GM12891 (cell line): Measurements from ENCODE around the gene TSPAN11.
A peak's percentile ranks its signal among the peaks of the same experiment; 100 is the strongest.

Source experiments
- DNase-seq: peaks from one replicate; pipeline ENCODE4 v3.0.0; 2011; ENCODE audit warnings: low spot score; ENCODE audit not compliant: insufficient read length
- FAIRE-seq: peaks from 2 replicates; lab custom pipeline; 2011; peaks lifted over from hg19 to GRCh38; lab: Jason Lieb, UNC
- PAX5 ChIP-seq: IDR thresholded peaks from 2 replicates; pipeline ENCODE4 v1.6.1; 2011; ENCODE audit warnings: low read length, moderate library complexity, mild to moderate bottlenecking; ENCODE audit not compliant: insufficient read depth, severe bottlenecking
- POLR2A ChIP-seq: IDR thresholded peaks from 2 replicates; pipeline ENCODE4 v1.6.1; 2011; ENCODE audit warnings: low read depth, low read length, control low read depth
- POLR2AphosphoS5 ChIP-seq: IDR thresholded peaks from 2 replicates; pipeline ENCODE4 v1.6.1; 2011; ENCODE audit warnings: low read depth, low read length, control low read depth
- POU2F2 ChIP-seq: IDR thresholded peaks from 2 replicates; pipeline ENCODE4 v1.6.1; 2011; ENCODE audit warnings: low read depth, mild to moderate bottlenecking, control low read depth, low read length, moderate library complexity
- SPI1 ChIP-seq: IDR thresholded peaks from 2 replicates; pipeline ENCODE4 v1.6.1; 2011; ENCODE audit warnings: low read depth, low read length, control low read depth
- TAF1 ChIP-seq: IDR thresholded peaks from 2 replicates; pipeline ENCODE4 v1.6.1; 2011; ENCODE audit warnings: low read depth, low read length, control low read depth

The TSPAN11 gene

GRCh38 chr12:30909349-30910037 lies 17.1 kb upstream of the TSPAN11 start:
- FAIRE-seq, result no peak

GRCh38 chr12:30910038-30910350 lies 16.6 kb upstream of the TSPAN11 start:
- no peak for TF ChIP-seq POU2F2
- no peak for TF ChIP-seq POLR2A
- no peak for TF ChIP-seq PAX5
- TF ChIP-seq TAF1, result no peak
- TF ChIP-seq SPI1, result no peak
- TF ChIP-seq POLR2AphosphoS5, result no peak
- no peak for DNase-seq
- no peak for FAIRE-seq

More at GRCh38 chr12:30909349-30910037, 17.1 kb upstream of the TSPAN11 start:
- no peak for DNase-seq
- no peak for TF ChIP-seq SPI1

GRCh38 chr12:30911207-30911606 lies 15.3 kb upstream of the TSPAN11 start:
- TF ChIP-seq POU2F2, result no peak
- no peak for FAIRE-seq
- DNase-seq, result no peak

- DNase-seq, result no peak
- no peak for TF ChIP-seq POLR2A
- no peak for TF ChIP-seq POLR2AphosphoS5
- no peak for TF ChIP-seq POU2F2
- no peak for TF ChIP-seq PAX5
- TF ChIP-seq TAF1, result no peak
- no peak for TF ChIP-seq SPI1
- FAIRE-seq, result peak; percentile 48
Observed at GRCh38 chr12:30913323-30913722, 13.2 kb upstream of the TSPAN11 start.

- FAIRE-seq, result no peak
- no peak for DNase-seq
- TF ChIP-seq POLR2A (no peak), SPI1 (no peak), PAX5 (no peak), TAF1 (no peak), POU2F2 (no peak), POLR2AphosphoS5 (no peak)
Observed at GRCh38 chr12:30914986-30915591, 11.5 kb upstream of the TSPAN11 start.

- FAIRE-seq (no peak), DNase-seq (no peak)
- TF ChIP-seq TAF1, result no peak
- no peak for TF ChIP-seq POLR2AphosphoS5
- TF ChIP-seq POLR2A, result no peak
- no peak for TF ChIP-seq SPI1
- TF ChIP-seq POU2F2, result no peak
- no peak for TF ChIP-seq PAX5
Observed at GRCh38 chr12:30923057-30923456, 3.5 kb upstream of the TSPAN11 start.

- TF ChIP-seq POLR2A (no peak), SPI1 (no peak), POU2F2 (no peak), PAX5 (no peak), POLR2AphosphoS5 (no peak), TAF1 (no peak)
- DNase-seq (no peak), FAIRE-seq (no peak)
Observed at GRCh38 chr12:30925607-30926242, 823 bp upstream of the TSPAN11 start.

- FAIRE-seq, result peak; percentile 33
- TF ChIP-seq PAX5, result no peak
- no peak for TF ChIP-seq POU2F2
- no peak for TF ChIP-seq POLR2AphosphoS5
- no peak for TF ChIP-seq POLR2A
- no peak for TF ChIP-seq SPI1
- TF ChIP-seq TAF1, result no peak
- no peak for DNase-seq
Observed at GRCh38 chr12:30927222-30927611, 669 bp downstream of the TSPAN11 start.

GRCh38 chr12:30928356-30929244 lies 2.1 kb downstream of the TSPAN11 start:
- DNase-seq (no peak), FAIRE-seq (no peak)
- TF ChIP-seq POU2F2 (no peak), POLR2A (no peak)
